NCI-H1105 treated with DMSO at 0.1 percent for 48 hours (cell line): ENCODE data around the gene ARPC5.

Experiments
- DNase-seq: peaks from one replicate; lab custom pipeline; 2025; lab: John Stamatoyannopoulos, UW

The ARPC5 gene

DNA sequence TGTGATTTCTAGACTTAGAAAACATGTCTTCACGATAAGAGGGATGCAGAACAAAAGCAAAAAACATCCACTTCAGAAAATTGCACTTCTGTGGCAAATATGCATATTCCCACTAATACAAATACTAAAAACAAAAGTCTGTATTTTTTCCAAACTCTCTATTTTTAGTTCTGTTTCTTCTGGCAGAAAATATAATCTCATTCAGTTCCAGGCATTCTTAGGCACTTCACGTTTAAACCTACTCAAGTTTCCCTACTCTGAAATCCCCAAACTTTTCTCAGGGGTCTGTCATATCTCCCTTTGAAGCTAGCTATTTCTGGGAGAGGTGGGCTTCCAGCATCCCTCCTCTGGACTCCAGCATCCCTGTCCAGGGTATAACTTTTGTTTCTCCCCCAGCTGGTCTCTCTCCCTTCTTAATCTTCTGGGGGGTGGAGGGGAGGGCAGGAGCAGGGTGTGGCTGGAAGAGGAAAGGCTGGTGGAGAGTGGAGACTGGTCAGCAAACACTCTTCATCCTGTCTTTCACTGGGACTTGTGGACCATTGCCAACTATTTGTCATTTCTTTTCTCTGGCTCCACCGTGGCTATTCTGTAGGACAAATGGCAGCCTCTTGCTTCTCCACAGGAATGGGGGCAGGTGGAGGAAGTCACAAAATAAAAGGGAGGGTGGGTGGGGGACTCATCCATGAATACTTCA is 25.7 kb downstream of the ARPC5 start:
- DNase-seq, result peak; percentile 6

GRCh38 chr1:183609313-183609712 is 26.3 kb downstream of the ARPC5 start:
- no peak for DNase-seq

GRCh38 chr1:183607322-183607980 is 28.1 kb downstream of the ARPC5 start:
- DNase-seq, result no peak

DNA sequence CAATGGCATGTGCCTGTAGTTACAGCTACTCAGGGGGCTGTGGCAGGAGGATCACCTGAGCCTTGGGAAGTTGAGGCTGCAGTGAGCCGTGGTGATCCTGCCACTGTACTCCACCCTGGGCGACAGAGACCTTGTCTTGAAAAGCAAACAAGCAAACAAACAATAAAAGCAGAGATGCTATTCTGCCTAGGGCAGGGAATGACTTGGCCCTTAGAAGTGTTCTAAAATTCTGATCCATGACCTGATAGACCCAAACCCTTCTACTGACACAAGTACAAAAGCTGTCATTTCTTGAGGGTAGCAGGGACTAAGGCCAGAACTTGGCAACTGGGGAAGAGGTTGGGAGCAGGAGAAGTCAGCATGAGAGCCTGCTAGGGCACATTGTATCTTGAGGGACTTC is 29.7 kb downstream of the ARPC5 start:
- DNase-seq, result no peak

DNA sequence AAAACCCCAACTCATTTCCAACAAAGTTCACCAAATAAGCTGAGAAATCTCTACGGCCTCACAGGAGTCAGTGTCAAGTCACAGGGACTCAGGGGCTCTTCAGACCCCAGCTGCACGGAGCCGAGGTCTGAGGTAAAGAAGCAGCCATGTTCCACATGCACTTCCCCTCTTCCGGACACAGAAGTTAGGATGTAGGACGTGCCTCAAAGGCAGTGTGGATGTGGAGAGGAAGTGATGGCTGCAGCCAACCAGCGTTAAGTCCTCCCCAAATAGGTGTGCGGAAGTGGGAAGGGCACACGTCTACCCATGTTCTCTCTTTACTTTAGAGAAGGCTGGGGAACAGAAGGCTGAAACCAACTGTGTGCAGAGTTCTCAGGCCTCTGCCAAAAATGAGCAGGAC is 30.8 kb downstream of the ARPC5 start:
- no peak for DNase-seq

DNA sequence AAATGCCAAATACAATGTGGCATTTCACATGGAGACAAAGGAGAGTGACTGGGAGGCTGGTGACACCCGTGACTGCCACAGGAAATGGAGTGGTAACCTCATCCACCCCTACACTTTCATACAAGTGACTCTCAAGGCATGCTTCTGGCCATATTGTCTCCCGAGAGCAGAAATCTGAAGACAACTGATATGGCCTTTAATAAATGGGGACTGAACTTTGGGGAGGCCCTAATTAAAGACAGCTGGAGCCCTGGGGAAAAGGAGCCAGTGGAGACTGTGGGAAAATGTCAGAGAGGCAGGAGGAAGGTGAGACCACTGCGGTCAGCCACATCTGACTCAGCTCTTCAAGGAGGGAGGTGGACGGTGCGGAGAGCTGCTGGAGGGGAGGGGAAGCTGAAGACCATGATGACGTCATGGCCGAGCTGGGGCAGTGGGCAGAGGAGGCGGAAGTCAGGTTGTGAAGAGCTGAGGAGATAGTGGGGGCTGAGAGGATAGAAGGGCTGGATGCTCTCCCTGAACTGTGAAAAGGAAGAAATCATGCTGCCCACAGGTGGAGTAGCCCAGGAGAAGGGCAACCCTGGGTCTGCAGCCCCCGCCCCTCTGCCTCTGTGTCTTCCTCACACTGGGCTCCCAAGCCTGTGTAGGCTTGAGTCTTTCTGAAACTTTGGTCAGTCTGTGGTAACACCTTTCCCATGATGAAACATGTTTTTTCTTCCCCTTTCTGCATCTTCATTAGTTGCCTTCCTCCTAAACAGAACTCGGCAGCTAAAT is 31.4 kb downstream of the ARPC5 start:
- no peak for DNase-seq

GRCh38 chr1:183602510-183602909 is 33.1 kb downstream of the ARPC5 start:
- no peak for DNase-seq

DNA sequence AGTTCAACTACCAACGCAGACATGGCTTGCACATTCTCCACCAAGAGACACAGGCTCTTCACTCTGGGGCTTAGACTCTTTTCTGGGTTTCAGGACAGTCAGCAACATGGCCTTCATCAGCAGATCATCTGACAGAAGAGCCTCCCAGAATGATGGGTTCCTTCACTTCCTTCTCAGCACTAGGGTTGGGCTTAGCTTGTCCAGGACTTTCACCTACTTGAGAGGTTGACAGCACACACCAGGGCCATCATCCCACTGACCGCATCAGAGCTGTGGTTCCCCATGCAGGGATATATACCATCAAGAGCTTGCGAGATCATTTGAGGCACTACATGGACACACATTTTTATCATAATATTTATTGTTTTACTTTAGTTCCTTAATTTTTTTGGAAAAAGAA is 34.9 kb downstream of the ARPC5 start:
- DNase-seq, result no peak

GRCh38 chr1:183600136-183600535 is 35.4 kb downstream of the ARPC5 start:
- DNase-seq, result no peak

- DNase-seq, result no peak
These were observed 37.2 kb downstream of the ARPC5 start for GRCh38 chr1:183598386-183598785.

DNA sequence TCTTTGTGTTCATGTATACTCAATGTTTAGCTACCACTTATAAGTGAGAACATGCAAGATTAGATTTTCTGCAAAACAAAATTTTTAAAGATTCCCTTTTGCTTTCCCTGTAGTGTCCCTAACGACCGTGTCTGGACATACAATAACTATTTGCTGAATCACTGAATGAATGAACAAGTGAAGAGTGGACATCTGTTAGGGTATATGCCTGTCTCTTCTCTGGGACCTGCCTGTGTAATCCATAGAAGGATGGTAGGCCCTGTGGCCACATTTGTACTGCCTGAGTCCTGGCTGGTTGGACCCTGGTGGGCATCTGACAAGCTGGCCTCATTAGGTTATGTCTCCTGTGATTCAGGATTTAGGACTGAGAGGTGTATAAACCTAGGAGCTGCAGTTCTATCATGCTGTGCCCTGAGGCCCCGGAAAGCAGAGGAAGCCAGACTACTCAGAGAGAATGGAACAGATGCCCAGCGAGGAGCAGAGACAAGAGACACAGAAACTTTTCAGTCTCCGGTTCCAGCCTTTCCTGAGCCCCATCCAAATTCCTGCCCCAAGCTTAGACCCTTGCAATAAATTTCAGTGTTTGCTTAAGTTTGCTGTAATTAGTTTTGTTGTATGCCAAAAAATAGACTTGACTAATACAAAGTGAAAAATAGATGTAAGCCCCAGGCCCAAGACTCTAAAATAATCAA is 37.8 kb downstream of the ARPC5 start:
- no peak for DNase-seq

GRCh38 chr1:183596500-183596899 is 39.1 kb downstream of the ARPC5 start:
- no peak for DNase-seq

DNA sequence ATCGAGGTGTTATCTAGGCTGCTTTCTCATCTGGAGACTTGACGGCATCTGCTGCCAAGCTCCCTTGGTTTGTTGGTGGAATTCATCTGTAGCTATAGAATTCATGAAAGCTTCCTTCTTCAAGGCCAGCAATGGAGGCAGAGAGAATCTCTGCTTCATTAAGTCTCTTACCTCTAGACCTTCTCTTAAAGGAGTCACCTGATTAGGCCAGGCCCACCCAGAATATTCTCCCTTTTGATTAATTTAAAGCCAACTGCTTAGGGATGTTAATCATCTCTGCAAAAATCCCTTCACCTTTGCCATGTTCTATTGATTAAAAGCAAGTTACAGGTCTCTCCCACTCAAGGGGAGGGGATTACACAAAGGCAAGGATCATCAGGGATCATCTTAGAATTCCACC is 40.0 kb downstream of the ARPC5 start:
- DNase-seq, result no peak

GRCh38 chr1:183593356-183593755 is 42.2 kb downstream of the ARPC5 start:
- no peak for DNase-seq

DNA sequence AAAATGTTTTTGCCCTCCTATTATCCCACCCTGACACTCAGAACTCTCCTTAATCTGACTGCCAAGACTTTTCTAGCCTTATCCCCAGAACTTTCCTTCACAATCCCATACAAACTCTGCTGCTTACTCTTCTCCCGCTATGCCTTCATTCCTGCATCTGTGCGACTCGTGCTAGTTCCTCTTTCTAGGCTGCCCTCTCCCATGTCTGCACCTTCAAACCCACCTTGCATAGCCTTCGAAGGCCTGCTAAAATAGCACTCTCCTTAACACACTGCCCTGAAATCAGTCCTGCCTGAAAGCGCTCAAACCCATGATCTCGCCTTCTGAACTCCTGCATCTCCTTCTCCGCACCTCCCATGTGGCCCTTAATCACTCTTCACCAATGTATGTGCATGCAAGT is 42.9 kb downstream of the ARPC5 start:
- DNase-seq, result no peak

- DNase-seq, result no peak
These were observed 45.1 kb downstream of the ARPC5 start, which contains the start of gene NCF2 for GRCh38 chr1:183590244-183591191. TSS of gene NCF2 (minus strand) at chr1:183590459. CDS start at chr1:183590329, 130 bp downstream.

DNA sequence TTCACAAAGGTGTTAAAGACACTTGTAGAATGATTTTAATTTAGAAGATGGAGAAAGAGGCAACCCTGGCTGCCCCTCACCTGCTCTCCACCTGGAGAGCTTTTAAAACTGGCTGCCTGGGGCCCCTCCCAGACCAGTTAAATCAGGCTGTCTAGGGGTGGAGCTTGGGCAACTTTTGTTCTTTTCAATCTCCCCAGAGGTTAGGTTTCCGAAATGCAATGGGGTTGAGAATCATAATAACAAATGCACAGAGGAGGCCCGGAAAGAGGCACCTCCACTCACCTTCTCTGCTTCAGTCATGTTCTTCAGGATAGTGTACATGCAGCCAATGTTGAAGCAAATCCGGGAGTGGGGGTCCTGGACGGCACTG is 45.7 kb downstream of the ARPC5 start:
- no peak for DNase-seq

GRCh38 chr1:183589384-183589783 is 46.2 kb downstream of the ARPC5 start:
- DNase-seq, result no peak

DNA sequence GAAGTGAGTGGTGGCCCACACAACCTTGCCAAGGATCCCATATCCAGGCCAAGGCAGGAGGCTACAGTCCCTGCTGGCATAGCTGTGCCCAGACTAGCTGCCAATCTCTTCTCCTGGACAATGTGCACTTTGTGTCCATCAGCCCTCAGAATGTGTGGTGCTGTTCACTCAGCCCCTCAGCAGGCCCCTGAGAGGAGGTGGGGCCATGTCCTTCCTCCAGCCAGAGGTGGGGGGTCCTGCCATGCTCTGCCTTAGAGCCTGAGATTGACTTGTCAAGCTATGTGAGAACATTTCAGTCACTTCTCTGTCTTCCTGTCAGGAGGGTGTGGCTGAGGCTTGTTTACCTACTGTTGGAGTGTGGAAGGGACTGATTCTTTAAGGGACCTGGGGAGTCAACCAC is 46.8 kb downstream of the ARPC5 start:
- no peak for DNase-seq

GRCh38 chr1:183586926-183587325 is 48.7 kb downstream of the ARPC5 start:
- no peak for DNase-seq

DNA sequence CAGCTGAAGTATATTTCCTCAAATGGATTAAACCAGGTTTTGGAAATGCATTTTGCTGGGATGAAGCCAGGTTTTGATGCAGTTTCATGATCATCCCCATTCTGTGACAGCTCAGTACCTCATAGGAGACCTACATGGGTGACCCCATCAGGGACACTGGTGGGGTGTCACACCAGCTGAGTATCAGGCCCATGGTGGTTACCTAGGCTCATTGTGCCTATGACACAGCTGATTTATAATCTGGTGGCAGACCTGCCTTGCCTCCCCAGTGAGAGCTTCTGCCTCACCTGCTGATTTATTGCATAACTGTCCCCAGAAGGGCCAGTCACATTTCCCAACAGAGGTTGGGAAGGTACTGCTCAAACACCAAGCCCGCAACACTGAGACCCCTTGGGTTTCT is 49.1 kb downstream of the ARPC5 start:
- DNase-seq, result no peak
